HepG2 (cell line): ENCODE measurements around the gene COL26A1. TPM values are rescaled to one million over a fixed set of nuclear protein-coding genes. Genes with fewer than 3 reads are reported as not detected.

Experiments used
- BRD4 ChIP-seq: sonication (generic); formaldehyde crosslinking; IDR thresholded peaks from 2 replicates; pipeline ENCODE4 v1.4.0; 2020; ENCODE audit warnings: missing genetic modification reagents
- ETV6 ChIP-seq: sonication (generic); formaldehyde crosslinking; conservative IDR thresholded peaks from 2 replicates; pipeline ENCODE4 v1.4.0; 2020; ENCODE audit warnings: missing genetic modification reagents
- HMGA1 ChIP-seq: sonication (generic); formaldehyde crosslinking; conservative IDR thresholded peaks from 2 replicates; pipeline ENCODE4 v1.4.0; 2020; ENCODE audit warnings: missing genetic modification reagents
- KLF11 ChIP-seq: IDR thresholded peaks from 2 replicates; pipeline ENCODE4 v1.6.1; 2016; ENCODE audit warnings: missing compliant biosample characterization
- PAF1 ChIP-seq: IDR thresholded peaks from 2 replicates; pipeline ENCODE4 v1.6.1; 2016; ENCODE audit warnings: missing genetic modification reagents, missing compliant biosample characterization
- POGZ ChIP-seq: sonication (generic); formaldehyde crosslinking; IDR thresholded peaks from 2 replicates; pipeline ENCODE4 v1.4.0; 2020; ENCODE audit warnings: mild to moderate bottlenecking, missing genetic modification reagents
- RAD51 ChIP-seq: fragments of 450-650 bp; IDR thresholded peaks from 2 replicates; pipeline ENCODE4 v1.6.1; 2016; ENCODE audit warnings: borderline replicate concordance
- RFX3 ChIP-seq: IDR thresholded peaks from 2 replicates; pipeline ENCODE4 v1.6.1; 2016; ENCODE audit warnings: missing biosample characterization, missing genetic modification reagents
- SIN3A ChIP-seq: IDR thresholded peaks from 2 replicates; pipeline ENCODE4 v1.6.1; 2011; ENCODE audit warnings: low read depth, mild to moderate bottlenecking, control low read depth, low read length, borderline replicate concordance
- U2AF2 ChIP-seq: fragments of 200-400 bp; formaldehyde crosslinking; IDR thresholded peaks from 2 replicates; pipeline ENCODE4 v1.6.1; 2017; ENCODE audit warnings: low read depth, mild to moderate bottlenecking, low read length
- ZNF382 ChIP-seq: sonication (generic); formaldehyde crosslinking; IDR thresholded peaks from 2 replicates; pipeline ENCODE4 v1.5.0; 2020; ENCODE audit warnings: missing genetic modification reagents, mild to moderate bottlenecking, borderline replicate concordance
- ZNF607 ChIP-seq: sonication (generic); formaldehyde crosslinking; IDR thresholded peaks from 2 replicates; pipeline ENCODE4 v1.5.1; 2020; ENCODE audit warnings: missing genetic modification reagents, mild to moderate bottlenecking, borderline replicate concordance
- ZNF644 ChIP-seq: IDR thresholded peaks from 2 replicates; pipeline ENCODE4 v1.6.1; 2016; ENCODE audit warnings: low read depth
- ZNF709 ChIP-seq: sonication (generic); formaldehyde crosslinking; IDR thresholded peaks from 2 replicates; pipeline ENCODE4 v1.5.0; 2020; ENCODE audit warnings: mild to moderate bottlenecking, missing genetic modification reagents
- polyA plus RNA-seq, 8 experiments: library from polyadenylated mRNA; depleted of rRNA in 3 of 8; stranded (reverse) in 7 of 8; unstranded in 1 of 8; fragments of >200 nt; fragmentation: Illumina TruSeq in 4 of 8; extraction: Trizol in 4 of 8; gene quantifications; 2 replicates each; pipeline versions ENCODE4 v1.2.1 to v1.2.3, GENCODE V29; 2011 to 2016; ENCODE audit warnings: low read depth in 4 of 8, missing spikeins in 1 of 8, mixed read lengths in 1 of 8; ENCODE audit not compliant: insufficient read depth in 1 of 8
- total RNA-seq, 5 experiments: library from RNA; depleted of rRNA; stranded (reverse); fragments of >200 nt; fragmentation: Illumina TruSeq; extraction: Trizol; gene quantifications; 2 replicates each; pipeline ENCODE4 v1.2.3, GENCODE V29; 2016; ENCODE audit warnings: low read depth in 1 of 5
- TF ChIP-seq, protein P1 (sequence below): sonication (generic); formaldehyde crosslinking; IDR thresholded peaks from 2 replicates; pipeline ENCODE4 v1.5.1; 2020; ENCODE audit warnings: missing genetic modification reagents, mild to moderate bottlenecking, borderline replicate concordance
- TF ChIP-seq, protein P2 (sequence below): sonication (generic); formaldehyde crosslinking; IDR thresholded peaks from 2 replicates; pipeline ENCODE4 v1.4.0; 2020; ENCODE audit warnings: missing genetic modification reagents
- TF ChIP-seq, protein P3 (sequence below): sonication (generic); formaldehyde crosslinking; IDR thresholded peaks from 2 replicates; pipeline ENCODE4 v1.8.1; 2023; ENCODE audit warnings: missing genetic modification reagents, mild to moderate bottlenecking, borderline replicate concordance
- TF ChIP-seq, protein P4 (sequence below): sonication (generic); formaldehyde crosslinking; IDR thresholded peaks from 2 replicates; pipeline ENCODE4 v1.9.0; 2021; ENCODE audit warnings: missing genetic modification reagents, mild to moderate bottlenecking, borderline replicate concordance
- TF ChIP-seq, protein P5 (sequence below): IDR thresholded peaks from 2 replicates; pipeline ENCODE4 v1.6.1; 2018; ENCODE audit warnings: missing genetic modification reagents
- TF ChIP-seq, protein P6 (sequence below): sonication (generic); formaldehyde crosslinking; IDR thresholded peaks from 2 replicates; pipeline ENCODE4 v1.4.0; 2020; ENCODE audit warnings: missing genetic modification reagents, low read depth, mild to moderate bottlenecking, borderline replicate concordance
- TF ChIP-seq, protein P7 (sequence below): sonication (generic); formaldehyde crosslinking; IDR thresholded peaks from 2 replicates; pipeline ENCODE4 v1.4.0; 2020; ENCODE audit warnings: missing genetic modification reagents, borderline replicate concordance

COL26A1 gene
- total and polyA plus RNA-seq, 2 of the 13 experiments (the other 11 are each of a cell fraction or from before 2014, with no cell fraction given): 7.8 to 9.2 TPM

DNA sequence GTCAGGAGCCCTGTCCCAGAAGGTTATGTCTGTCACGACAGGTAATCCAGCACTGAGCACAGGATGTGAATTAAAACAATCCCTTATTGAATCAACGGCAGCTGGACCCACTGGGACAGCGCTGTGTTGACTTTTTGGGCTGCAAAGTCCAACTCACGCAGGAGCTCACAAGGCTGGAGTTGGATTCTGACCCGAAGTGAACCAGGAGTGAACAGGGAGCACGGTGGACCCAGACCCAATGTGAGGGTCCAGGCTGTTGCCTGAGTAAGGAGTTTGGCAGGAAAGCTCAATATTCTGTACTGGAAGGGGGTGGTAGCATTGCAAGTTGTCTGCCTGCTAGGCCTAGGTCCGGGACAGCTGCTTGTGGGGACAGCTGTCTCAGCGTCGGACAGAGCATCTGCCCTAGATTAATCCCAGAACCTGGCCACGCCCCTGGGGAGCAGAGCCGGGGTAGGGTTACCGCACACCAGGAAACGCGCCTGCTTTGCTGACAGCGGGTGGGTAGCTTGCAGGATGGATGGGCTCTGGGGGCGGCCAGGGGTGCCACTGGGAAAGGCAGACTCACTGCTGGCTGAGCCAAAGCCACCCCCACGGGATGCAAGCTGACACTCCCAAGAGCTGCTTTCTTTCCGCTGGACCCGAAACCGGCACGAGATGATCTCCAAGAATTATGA is 24.0 kb downstream of the COL26A1 start (continued):
- TF ChIP-seq, protein P1, sequence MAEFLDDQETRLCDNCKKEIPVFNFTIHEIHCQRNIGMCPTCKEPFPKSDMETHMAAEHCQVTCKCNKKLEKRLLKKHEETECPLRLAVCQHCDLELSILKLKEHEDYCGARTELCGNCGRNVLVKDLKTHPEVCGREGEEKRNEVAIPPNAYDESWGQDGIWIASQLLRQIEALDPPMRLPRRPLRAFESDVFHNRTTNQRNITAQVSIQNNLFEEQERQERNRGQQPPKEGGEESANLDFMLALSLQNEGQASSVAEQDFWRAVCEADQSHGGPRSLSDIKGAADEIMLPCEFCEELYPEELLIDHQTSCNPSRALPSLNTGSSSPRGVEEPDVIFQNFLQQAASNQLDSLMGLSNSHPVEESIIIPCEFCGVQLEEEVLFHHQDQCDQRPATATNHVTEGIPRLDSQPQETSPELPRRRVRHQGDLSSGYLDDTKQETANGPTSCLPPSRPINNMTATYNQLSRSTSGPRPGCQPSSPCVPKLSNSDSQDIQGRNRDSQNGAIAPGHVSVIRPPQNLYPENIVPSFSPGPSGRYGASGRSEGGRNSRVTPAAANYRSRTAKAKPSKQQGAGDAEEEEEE: no peak
- TF ChIP-seq, protein P2, sequence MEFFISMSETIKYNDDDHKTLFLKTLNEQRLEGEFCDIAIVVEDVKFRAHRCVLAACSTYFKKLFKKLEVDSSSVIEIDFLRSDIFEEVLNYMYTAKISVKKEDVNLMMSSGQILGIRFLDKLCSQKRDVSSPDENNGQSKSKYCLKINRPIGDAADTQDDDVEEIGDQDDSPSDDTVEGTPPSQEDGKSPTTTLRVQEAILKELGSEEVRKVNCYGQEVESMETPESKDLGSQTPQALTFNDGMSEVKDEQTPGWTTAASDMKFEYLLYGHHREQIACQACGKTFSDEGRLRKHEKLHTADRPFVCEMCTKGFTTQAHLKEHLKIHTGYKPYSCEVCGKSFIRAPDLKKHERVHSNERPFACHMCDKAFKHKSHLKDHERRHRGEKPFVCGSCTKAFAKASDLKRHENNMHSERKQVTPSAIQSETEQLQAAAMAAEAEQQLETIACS (CRISPR knock-in tag): no peak
- TF ChIP-seq U2AF2 (no peak), ZNF709 (CRISPR knock-in tag) (no peak), BRD4 (CRISPR knock-in tag) (no peak), RAD51 (no peak), SIN3A (peak; percentile 26; the same call in 1 of the 2 replicates), HMGA1 (CRISPR knock-in tag) (no peak), ZNF382 (CRISPR knock-in tag) (no peak), KLF11 (CRISPR knock-in tag) (no peak), RFX3 (CRISPR knock-in tag) (no peak), ZNF607 (CRISPR knock-in tag) (no peak), ETV6 (no peak), ZNF644 (CRISPR knock-in tag) (peak; percentile 52; the same call in 1 of the 2 replicates), POGZ (CRISPR knock-in tag) (0 out of 2 replicates have a peak, but pooled peaks have one; percentile 13), PAF1 (CRISPR knock-in tag) (no peak)
- TF ChIP-seq, protein P3, sequence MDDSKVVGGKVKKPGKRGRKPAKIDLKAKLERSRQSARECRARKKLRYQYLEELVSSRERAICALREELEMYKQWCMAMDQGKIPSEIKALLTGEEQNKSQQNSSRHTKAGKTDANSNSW (CRISPR knock-in tag): no peak
- TF ChIP-seq, protein P4, sequence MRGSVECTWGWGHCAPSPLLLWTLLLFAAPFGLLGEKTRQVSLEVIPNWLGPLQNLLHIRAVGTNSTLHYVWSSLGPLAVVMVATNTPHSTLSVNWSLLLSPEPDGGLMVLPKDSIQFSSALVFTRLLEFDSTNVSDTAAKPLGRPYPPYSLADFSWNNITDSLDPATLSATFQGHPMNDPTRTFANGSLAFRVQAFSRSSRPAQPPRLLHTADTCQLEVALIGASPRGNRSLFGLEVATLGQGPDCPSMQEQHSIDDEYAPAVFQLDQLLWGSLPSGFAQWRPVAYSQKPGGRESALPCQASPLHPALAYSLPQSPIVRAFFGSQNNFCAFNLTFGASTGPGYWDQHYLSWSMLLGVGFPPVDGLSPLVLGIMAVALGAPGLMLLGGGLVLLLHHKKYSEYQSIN (CRISPR knock-in tag): no peak
- TF ChIP-seq, protein P5, sequence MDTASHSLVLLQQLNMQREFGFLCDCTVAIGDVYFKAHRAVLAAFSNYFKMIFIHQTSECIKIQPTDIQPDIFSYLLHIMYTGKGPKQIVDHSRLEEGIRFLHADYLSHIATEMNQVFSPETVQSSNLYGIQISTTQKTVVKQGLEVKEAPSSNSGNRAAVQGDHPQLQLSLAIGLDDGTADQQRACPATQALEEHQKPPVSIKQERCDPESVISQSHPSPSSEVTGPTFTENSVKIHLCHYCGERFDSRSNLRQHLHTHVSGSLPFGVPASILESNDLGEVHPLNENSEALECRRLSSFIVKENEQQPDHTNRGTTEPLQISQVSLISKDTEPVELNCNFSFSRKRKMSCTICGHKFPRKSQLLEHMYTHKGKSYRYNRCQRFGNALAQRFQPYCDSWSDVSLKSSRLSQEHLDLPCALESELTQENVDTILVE (CRISPR knock-in tag): no peak
- TF ChIP-seq, protein P6, sequence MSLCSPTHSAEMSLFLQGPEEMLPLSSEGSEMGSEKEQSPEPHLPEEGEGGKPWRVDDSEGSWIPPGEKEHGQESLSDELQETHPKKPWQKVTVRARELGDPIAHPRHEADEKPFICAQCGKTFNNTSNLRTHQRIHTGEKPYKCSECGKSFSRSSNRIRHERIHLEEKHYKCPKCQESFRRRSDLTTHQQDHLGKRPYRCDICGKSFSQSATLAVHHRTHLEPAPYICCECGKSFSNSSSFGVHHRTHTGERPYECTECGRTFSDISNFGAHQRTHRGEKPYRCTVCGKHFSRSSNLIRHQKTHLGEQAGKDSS (CRISPR knock-in tag): peak; percentile 44; the same call in 1 of the 2 replicates
- TF ChIP-seq, protein P7, sequence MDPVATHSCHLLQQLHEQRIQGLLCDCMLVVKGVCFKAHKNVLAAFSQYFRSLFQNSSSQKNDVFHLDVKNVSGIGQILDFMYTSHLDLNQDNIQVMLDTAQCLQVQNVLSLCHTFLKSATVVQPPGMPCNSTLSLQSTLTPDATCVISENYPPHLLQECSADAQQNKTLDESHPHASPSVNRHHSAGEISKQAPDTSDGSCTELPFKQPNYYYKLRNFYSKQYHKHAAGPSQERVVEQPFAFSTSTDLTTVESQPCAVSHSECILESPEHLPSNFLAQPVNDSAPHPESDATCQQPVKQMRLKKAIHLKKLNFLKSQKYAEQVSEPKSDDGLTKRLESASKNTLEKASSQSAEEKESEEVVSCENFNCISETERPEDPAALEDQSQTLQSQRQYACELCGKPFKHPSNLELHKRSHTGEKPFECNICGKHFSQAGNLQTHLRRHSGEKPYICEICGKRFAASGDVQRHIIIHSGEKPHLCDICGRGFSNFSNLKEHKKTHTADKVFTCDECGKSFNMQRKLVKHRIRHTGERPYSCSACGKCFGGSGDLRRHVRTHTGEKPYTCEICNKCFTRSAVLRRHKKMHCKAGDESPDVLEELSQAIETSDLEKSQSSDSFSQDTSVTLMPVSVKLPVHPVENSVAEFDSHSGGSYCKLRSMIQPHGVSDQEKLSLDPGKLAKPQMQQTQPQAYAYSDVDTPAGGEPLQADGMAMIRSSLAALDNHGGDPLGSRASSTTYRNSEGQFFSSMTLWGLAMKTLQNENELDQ (CRISPR knock-in tag): no peak
